22Rv1 (cell line): Measurements from ENCODE around the gene ARHGAP18.

Source experiments
- H3K27ac ChIP-seq: fragments of 450-650 bp; 2 replicates; pipeline ENCODE4 v1.5.1; 2017
- ZFX ChIP-seq: fragments of 450-650 bp; IDR thresholded peaks from 2 replicates; pipeline ENCODE4 v1.6.1; 2017; ENCODE audit warnings: antibody characterized with exemption, borderline replicate concordance
- TF ChIP-seq, protein P1 (sequence below): fragments of 450-650 bp; IDR thresholded peaks from 2 replicates; pipeline ENCODE4 v1.5.1; 2017; ENCODE audit warnings: mild to moderate bottlenecking

The ARHGAP18 gene

DNA sequence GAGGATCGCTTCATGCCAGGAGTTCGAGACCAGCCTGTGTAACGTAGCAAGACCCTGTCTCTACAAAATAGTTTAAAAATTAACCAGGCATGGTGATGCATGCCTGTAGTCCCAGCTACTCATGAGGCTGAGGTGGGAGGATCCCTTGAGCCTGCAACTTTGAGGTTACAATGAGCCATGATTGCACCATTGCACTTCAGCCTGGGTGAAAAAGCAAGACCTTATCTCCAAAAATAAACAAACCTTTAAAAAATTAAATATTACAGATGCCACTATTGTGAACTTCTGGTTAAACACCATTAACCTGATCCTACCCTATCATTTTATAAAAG is 116.8 kb downstream of the ARHGAP18 start:
- TF ChIP-seq ZFX: no peak
- TF ChIP-seq, protein P1, sequence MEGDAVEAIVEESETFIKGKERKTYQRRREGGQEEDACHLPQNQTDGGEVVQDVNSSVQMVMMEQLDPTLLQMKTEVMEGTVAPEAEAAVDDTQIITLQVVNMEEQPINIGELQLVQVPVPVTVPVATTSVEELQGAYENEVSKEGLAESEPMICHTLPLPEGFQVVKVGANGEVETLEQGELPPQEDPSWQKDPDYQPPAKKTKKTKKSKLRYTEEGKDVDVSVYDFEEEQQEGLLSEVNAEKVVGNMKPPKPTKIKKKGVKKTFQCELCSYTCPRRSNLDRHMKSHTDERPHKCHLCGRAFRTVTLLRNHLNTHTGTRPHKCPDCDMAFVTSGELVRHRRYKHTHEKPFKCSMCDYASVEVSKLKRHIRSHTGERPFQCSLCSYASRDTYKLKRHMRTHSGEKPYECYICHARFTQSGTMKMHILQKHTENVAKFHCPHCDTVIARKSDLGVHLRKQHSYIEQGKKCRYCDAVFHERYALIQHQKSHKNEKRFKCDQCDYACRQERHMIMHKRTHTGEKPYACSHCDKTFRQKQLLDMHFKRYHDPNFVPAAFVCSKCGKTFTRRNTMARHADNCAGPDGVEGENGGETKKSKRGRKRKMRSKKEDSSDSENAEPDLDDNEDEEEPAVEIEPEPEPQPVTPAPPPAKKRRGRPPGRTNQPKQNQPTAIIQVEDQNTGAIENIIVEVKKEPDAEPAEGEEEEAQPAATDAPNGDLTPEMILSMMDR: no peak
- no peak overlapping the region for H3K27ac ChIP-seq

DNA sequence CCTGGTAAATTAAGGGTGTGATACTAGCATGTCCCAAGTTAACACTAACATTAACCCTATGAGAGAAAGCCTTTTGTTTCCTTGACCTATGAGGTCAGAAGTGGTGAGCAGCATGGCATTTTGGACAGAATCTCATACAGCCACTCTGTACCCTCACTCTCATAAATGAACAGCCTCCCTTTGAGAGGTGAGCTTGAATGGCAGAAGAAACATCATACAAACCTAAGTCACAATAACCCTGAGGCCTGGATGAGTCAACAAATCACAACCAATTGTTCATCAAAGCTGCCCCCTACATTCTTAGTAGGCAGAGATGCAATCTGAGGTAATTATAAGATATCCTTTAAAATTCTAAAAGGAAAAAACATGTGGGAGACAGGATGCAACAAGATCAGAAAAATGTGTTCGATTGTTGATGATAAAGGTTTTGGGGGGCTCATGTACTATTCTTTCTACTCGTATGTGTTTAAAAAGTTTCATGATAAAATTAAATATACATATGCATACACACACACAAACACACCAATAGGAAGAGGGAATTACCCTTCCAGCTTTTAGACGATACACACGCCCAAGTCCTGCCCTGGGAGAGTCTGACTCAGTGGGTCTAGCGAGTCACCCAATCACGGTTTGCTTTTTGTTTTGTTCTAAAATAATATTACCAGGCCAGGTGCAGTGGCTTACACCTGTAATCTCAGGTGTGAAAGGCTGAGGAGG is 117.3 kb downstream of the ARHGAP18 start:
- H3K27ac ChIP-seq: no peak overlapping the region
- no peak for TF ChIP-seq ZFX
- TF ChIP-seq, protein P1: no peak

DNA sequence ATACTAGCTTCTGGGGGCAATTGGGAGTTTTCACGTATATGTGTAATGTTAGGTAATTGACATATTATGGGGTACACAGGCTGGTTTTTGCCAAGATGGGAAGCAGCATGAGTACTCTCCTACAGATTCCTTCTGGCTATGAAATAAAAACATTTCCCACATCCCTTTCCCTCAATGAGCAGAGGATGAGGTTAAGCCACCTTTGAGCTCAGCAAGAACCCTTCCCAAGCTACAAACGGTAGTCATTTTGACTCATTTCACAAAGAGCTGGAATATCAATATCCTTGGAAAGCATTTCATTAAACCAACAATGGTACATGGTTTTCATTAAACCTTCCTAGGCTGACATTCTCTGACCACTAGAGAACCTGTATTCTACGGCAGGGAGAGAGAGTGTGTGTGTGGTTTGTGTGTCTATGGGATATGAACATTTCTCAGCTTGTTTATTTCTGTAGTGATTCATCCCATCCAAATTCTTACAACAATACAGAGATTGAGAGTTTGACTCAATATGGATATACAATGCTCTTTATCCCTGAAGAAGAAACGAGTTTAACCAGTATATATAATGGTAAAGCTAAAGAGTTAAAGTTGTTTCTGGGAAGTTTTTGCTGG is 119.5 kb downstream of the ARHGAP18 start:
- no peak overlapping the region for H3K27ac ChIP-seq
- TF ChIP-seq, protein P1: no peak
- no peak for TF ChIP-seq ZFX

DNA sequence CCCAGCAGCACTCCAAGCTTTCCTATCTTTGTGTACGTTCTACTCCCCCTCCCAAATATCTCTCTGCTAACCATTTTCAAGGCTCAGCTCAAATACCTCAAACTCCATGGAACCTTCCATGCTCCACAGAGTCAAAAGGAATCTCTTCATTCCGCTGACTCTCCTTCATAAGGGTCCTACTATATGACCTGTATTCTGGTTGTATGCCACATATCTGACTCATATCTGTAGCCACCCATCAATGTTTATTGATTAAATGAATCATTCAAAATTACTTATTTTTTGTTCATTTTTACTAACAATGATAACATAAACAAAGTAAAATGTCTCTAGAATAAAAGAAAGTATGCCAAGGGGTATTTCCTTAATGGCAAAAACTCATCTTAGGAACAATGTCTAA is 123.2 kb downstream of the ARHGAP18 start:
- no peak overlapping the region for H3K27ac ChIP-seq
- no peak for TF ChIP-seq ZFX
- TF ChIP-seq, protein P1: no peak

DNA sequence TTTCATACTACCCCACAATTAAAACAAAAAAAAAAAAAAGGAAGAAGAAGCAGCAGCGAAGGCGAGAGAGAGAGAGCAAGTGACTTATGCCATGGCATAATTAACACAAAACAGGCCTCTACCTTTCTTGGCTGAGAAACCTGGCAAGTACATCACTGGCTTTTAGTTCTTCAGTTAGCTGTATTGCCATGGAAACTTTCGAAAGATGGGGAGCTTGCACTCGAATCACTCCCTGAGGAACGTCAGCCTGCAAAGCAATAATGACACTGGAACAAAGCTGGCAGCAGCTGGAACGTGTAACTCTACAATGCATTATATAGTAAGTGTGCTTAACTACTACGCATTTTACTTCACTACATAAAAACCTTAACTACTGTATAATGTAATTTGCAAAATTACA is 126.1 kb downstream of the ARHGAP18 start:
- TF ChIP-seq ZFX: no peak
- TF ChIP-seq, protein P1: no peak

DNA sequence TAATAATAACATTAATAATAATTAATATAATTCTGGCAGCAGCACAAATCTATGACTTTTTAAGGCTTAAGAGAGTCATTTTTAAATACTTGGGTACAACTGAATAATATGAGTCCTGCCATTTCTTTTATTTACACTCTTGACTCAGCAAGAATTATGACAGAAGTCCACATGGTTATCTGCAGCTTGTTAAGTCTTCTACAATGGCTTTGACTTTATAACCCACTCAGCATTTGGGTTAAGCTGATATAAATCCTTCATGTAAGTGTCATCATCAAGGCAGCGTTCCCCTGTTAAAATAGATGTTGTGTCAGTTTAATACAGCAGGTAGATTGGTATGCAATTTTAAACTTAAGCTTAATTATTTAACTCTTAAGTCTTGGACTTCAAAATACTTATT is 131.7 kb downstream of the ARHGAP18 start:
- TF ChIP-seq, protein P1: no peak
- TF ChIP-seq ZFX: no peak

More for the DNA sequence above, 126.1 kb downstream of the ARHGAP18 start:
- H3K27ac ChIP-seq: no peak overlapping the region

DNA sequence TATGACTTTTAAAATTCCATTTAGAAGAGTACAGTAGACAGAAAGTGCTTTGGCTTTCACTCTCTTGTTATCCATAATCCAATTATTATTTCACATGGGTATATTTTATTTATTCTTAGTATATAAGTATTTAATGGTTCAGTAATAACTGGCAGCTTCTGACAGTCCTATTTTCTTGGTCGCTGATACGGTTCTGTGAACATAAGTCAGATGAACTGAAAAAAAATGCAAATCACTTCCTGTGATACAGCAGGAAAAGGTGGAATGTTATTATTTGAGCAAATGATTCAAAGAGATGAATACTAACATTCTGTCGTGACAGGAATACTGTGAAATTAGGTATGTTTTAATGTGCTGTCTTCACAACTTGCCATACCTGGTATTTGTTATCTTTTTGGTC is 132.3 kb downstream of the ARHGAP18 start:
- TF ChIP-seq, protein P1: no peak
- no peak for TF ChIP-seq ZFX
- H3K27ac ChIP-seq: no peak overlapping the region

More for the DNA sequence above, 131.7 kb downstream of the ARHGAP18 start:
- H3K27ac ChIP-seq: no peak overlapping the region
